ENCODE measurements around the gene NMRK1. TPM values are rescaled to one million over a fixed set of nuclear protein-coding genes. Genes with fewer than 3 reads are reported as not detected.

NMRK1 gene
- total RNA-seq, 1 donor from 2014 or later: 38.5 TPM

DNA sequence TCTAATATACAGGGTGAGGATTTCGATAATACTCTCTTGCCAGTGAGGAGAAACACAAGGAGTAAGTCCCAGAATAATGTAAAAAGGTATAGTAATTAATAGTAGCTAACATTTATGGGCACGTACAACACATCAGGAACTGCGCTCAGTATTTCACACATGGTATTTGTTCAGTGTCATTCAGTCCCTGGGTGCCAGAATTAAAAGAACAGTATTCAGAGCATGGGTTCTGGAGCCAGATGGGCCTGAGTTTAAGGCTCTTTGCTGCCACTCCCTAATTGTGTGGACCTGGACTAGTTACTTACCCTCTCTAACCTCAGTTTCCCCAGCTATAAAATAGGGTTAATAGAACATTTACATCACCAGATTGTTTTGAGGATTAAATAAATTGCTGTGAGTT is 16.7 kb upstream of the NMRK1 start:
- Histone ChIP-seq H3K4me1 (peaks cover 49% of the 10 kb centered on the region), H3K27ac (no peak overlapping the region), H3K27me3 (ENCODE audit: low read depth) (no peaks in the 10 kb centered on the region), H3K4me3 (no peak overlapping the region), H3K36me3 (no peaks in the 10 kb centered on the region), H3K9me3 (no peaks in the 10 kb centered on the region)
- ATAC-seq (no peak), DNase-seq (no peak)
- TF ChIP-seq, protein P1, sequence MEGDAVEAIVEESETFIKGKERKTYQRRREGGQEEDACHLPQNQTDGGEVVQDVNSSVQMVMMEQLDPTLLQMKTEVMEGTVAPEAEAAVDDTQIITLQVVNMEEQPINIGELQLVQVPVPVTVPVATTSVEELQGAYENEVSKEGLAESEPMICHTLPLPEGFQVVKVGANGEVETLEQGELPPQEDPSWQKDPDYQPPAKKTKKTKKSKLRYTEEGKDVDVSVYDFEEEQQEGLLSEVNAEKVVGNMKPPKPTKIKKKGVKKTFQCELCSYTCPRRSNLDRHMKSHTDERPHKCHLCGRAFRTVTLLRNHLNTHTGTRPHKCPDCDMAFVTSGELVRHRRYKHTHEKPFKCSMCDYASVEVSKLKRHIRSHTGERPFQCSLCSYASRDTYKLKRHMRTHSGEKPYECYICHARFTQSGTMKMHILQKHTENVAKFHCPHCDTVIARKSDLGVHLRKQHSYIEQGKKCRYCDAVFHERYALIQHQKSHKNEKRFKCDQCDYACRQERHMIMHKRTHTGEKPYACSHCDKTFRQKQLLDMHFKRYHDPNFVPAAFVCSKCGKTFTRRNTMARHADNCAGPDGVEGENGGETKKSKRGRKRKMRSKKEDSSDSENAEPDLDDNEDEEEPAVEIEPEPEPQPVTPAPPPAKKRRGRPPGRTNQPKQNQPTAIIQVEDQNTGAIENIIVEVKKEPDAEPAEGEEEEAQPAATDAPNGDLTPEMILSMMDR (IDR thresholded peaks at IDR 0.05): no peak
- intact Hi-C loops (cut with DNase I): no loop called here

DNA sequence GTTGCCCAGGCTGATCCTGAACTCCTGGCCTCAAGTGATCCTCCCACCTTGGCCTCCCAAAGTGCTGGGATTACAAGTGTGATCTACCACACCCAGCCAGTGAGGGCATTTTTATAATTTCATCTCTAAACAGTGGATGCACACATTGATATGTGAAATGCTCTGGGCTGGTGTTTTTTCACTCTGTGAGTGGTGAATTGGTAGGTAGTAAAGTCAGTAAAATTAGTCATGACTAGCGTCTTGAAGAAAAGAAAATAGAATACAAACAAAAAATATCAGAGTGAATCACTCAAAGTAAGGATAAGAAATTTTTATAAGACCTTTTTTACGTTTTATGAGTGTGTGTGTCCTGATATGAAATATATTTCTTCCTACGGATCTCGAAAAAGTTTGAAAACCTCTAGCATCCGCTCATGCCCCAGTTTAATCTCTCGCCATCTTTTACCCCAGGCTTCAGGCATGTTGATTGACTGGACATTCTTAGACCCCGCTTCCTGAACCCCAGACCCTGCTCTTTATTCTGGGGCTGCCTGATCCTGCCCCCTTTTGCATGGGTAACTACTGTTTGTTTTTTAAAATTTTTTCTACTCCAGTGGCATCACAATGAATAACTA is 14.3 kb upstream of the NMRK1 start:
- TF ChIP-seq, protein P1 (IDR thresholded peaks at IDR 0.05): no peak
- H3K27ac ChIP-seq: no peak overlapping the region
- no peaks in the 10 kb centered on the region for H3K9me3 ChIP-seq
- peaks cover 35% of the 10 kb centered on the region for H3K4me1 ChIP-seq
- H3K27me3 ChIP-seq (ENCODE audit: low read depth): no peaks in the 10 kb centered on the region
- no peaks in the 10 kb centered on the region for H3K36me3 ChIP-seq
- DNase-seq: no peak
- intact Hi-C loops (cut with DNase I): no loop called here
- H3K4me3 ChIP-seq: no peak overlapping the region
- ATAC-seq: no peak

DNA sequence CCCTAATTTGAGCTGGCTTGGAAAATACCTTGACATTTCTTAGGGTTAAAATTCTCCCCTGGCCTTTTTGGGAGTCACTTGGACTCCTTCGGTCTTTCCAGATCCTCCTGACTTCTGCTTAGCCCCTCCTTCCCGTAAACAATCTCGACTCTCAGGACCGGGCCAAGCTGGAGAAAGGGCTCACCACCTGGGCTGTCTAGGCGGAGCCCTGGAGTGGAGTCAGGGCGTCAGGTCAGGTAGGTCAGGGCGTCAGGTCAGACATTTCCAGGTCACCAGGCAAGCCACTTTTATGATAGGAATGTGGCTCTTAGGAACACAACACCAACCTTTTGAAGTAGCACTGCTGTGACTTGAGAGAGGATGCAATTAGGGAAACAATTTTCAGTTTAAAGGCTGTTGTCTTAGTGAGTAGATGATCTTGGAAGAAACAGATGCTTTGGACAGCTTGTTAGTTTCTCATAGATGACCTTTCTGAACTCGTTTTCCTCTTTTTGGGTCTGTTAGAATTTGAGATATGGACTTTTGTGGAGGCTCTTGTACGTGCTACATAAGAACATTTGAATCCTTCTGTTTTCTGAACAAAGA is 13.1 kb upstream of the NMRK1 start:
- Histone ChIP-seq H3K27me3 (ENCODE audit: low read depth) (no peaks in the 10 kb centered on the region), H3K36me3 (no peaks in the 10 kb centered on the region), H3K27ac (peak overlapping the region; percentile 32), H3K9me3 (no peaks in the 10 kb centered on the region), H3K4me3 (no peak overlapping the region), H3K4me1 (peaks cover 42% of the 10 kb centered on the region)
- DNase-seq (peak; percentile 61), ATAC-seq (peak; percentile 84 to 86)
- TF ChIP-seq, protein P1 (IDR thresholded peaks at IDR 0.05): no peak
- intact Hi-C loops (cut with DNase I): no loop called here

DNA sequence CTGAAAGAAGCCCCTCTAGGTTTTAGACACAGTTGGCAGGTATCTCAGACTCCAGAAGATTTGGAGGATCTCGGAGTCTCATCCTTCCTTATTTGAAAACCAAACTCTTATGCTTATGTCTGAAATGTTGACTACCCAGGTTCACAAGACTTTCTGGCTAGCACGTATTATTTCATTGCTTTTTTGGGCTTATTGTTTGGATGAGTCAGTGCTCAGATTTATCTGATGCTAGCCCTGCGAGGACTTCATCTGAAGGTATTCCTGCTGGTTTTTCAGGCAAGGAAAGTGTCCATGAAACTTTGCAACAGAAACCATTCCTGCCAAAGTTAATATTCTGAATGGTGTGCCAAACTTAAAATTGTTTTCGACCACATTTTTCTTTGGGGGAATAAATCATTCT is 8.8 kb upstream of the NMRK1 start:
- Histone ChIP-seq H3K9me3 (no peaks in the 10 kb centered on the region), H3K4me1 (peaks cover 66% of the 10 kb centered on the region), H3K36me3 (no peaks in the 10 kb centered on the region), H3K27me3 (ENCODE audit: low read depth) (no peaks in the 10 kb centered on the region), H3K4me3 (no peak overlapping the region), H3K27ac (no peak overlapping the region)
- intact Hi-C loops (cut with DNase I): no loop called here
- DNase-seq: no peak
- no peak for ATAC-seq
- TF ChIP-seq, protein P1 (IDR thresholded peaks at IDR 0.05): no peak

DNA sequence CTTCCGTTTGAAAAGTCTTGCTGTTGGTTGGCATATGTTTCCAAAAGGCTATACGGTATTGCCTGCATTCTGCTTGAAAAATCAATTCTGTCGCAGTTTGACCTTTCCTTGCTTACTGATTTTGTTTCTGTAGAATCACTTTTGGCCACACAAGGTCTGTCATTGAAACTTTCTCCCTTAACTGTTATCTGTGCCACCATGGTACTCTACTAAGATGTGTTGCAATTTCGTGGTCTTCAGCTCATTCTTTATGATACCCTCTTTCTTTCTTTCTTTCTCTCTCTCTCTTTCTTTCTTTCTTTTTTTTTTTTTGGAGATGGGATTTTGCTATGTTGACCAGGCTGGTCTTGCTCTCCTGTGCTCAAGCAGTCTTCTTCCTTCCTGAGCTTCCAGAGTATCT is 4.8 kb upstream of the NMRK1 start:
- TF ChIP-seq, protein P1 (IDR thresholded peaks at IDR 0.05): no peak
- Histone ChIP-seq H3K36me3 (no peaks in the 10 kb centered on the region), H3K9me3 (no peaks in the 10 kb centered on the region), H3K4me1 (peaks cover 77% of the 10 kb centered on the region), H3K27me3 (ENCODE audit: low read depth) (no peaks in the 10 kb centered on the region), H3K27ac (no peak overlapping the region), H3K4me3 (no peak overlapping the region)
- ATAC-seq (no peak), DNase-seq (no peak)
- intact Hi-C loops (cut with DNase I): no loop called here
